ENCODE results near the gene LRRC36. TPM values are rescaled to one million over a fixed set of nuclear protein-coding genes. Genes with fewer than 3 reads are reported as not detected.

The LRRC36 gene
- total and polyA plus RNA-seq, 8 donors, result 0.37 to 33.0 (median 0.96) TPM; not detected in 4

GRCh38 chr16:67423015-67423414 lies 96.4 kb downstream of the LRRC36 start:
- DNase-seq, result no peak
- intact Hi-C loops (cut with DNase I; ENCODE audit: low total_unique reads), result no loop called here
- Histone ChIP-seq H3K4me1 (peaks cover 0 to 10% (median 3%) of the 10 kb centered on the region in 4 donors), H3K27me3 (peaks cover 0 to 37% (median 0%) of the 10 kb centered on the region in 3 donors), H3K9me3 (no peaks in the 10 kb centered on the region), H3K27ac (no peak overlapping the region), H3K36me3 (no peaks in the 10 kb centered on the region), H3K4me3 (no peak overlapping the region)
- TF ChIP-seq EP300 (IDR thresholded peaks at IDR 0.05) (no peak), POLR2A (IDR thresholded peaks at IDR 0.05) (no peak), CTCF (IDR thresholded peaks at IDR 0.05) (no peak), POLR2AphosphoS5 (IDR thresholded peaks at IDR 0.05) (no peak)
- WGBS, 5 donors, result 89 to 92% (median 90%) methylated on average over 5 of the region's 5 CpGs

GRCh38 chr16:67423611-67424260 lies 97.1 kb downstream of the LRRC36 start:
- Histone ChIP-seq H3K27me3 (peaks cover 0 to 45% (median 0%) of the 10 kb centered on the region in 3 donors), H3K4me3 (no peak overlapping the region), H3K27ac (no peak overlapping the region), H3K36me3 (no peaks in the 10 kb centered on the region), H3K9me3 (no peaks in the 10 kb centered on the region), H3K4me1 (peaks cover 5 to 18% (median 10%) of the 10 kb centered on the region in 4 donors)
- intact Hi-C loops (cut with DNase I; ENCODE audit: low total_unique reads), result no loop called here
- TF ChIP-seq CTCF (IDR thresholded peaks at IDR 0.05), result no peak
- TF ChIP-seq EP300 (IDR thresholded peaks at IDR 0.05), result no peak
- no peak for TF ChIP-seq POLR2A (IDR thresholded peaks at IDR 0.05)
- TF ChIP-seq POLR2AphosphoS5 (IDR thresholded peaks at IDR 0.05), result no peak
- 45 to 56% (median 48%) methylated on average over 9 of the region's 9 CpGs for WGBS, 5 donors
- no peak for DNase-seq

GRCh38 chr16:67424261-67424615 lies 97.6 kb downstream of the LRRC36 start:
- Histone ChIP-seq H3K4me1 (peaks cover 5 to 22% (median 14%) of the 10 kb centered on the region in 4 donors), H3K36me3 (no peaks in the 10 kb centered on the region), H3K27ac (no peak overlapping the region), H3K4me3 (no peak overlapping the region), H3K27me3 (peaks cover 0 to 50% (median 0%) of the 10 kb centered on the region in 3 donors), H3K9me3 (no peaks in the 10 kb centered on the region)
- WGBS, 5 donors, result 26 to 47% (median 41%) methylated on average over 5 of the region's 5 CpGs
- intact Hi-C loops (cut with DNase I; ENCODE audit: low total_unique reads), result no loop called here
- DNase-seq, result no peak
- TF ChIP-seq EP300 (IDR thresholded peaks at IDR 0.05), result no peak
- TF ChIP-seq CTCF (IDR thresholded peaks at IDR 0.05), result no peak
- no peak for TF ChIP-seq POLR2AphosphoS5 (IDR thresholded peaks at IDR 0.05)
- TF ChIP-seq POLR2A (IDR thresholded peaks at IDR 0.05), result no peak

- no peak for DNase-seq
- Histone ChIP-seq H3K4me1 (peaks cover 5 to 30% (median 20%) of the 10 kb centered on the region in 4 donors), H3K27me3 (peaks cover 0 to 58% (median 0%) of the 10 kb centered on the region in 3 donors), H3K9me3 (no peaks in the 10 kb centered on the region), H3K27ac (no peak overlapping the region), H3K36me3 (no peaks in the 10 kb centered on the region), H3K4me3 (no peak overlapping the region)
- WGBS, 5 donors, result 41 to 52% (median 41%) methylated on average over 6 of the region's 6 CpGs
- no peak for TF ChIP-seq POLR2A (IDR thresholded peaks at IDR 0.05)
- TF ChIP-seq POLR2AphosphoS5 (IDR thresholded peaks at IDR 0.05), result no peak
- no peak for TF ChIP-seq CTCF (IDR thresholded peaks at IDR 0.05)
- no peak for TF ChIP-seq EP300 (IDR thresholded peaks at IDR 0.05)
- intact Hi-C loops (cut with DNase I; ENCODE audit: low total_unique reads), result loop anchor here (5.0 kb wide), 1 partner anchor 42 kb away; no protein-coding TSS in a partner anchor
These were observed 98.4 kb downstream of the LRRC36 start for GRCh38 chr16:67425061-67425460.
